H1 (cell line): ENCODE measurements around the gene KRT10. TPM values are rescaled to one million over a fixed set of nuclear protein-coding genes. Genes with fewer than 3 reads are reported as not detected.

Experiments
- CTCF ChIA-PET: fragments of 300-600 bp; sonication (Branson Sonifier 250); formaldehyde crosslinking; loops from one replicate; lab custom pipeline; 2021; ENCODE audit not compliant: partially characterized antibody; lab: Charles Lee
- POLR2A ChIA-PET: fragments of 300-600 bp; sonication (Branson Sonifier 250); formaldehyde crosslinking; loops from one replicate; lab custom pipeline; 2021; ENCODE audit warnings: inconsistent platforms; ENCODE audit not compliant: partially characterized antibody; lab: Charles Lee
- DNase-seq, 2 experiments: peaks; one replicate each; pipeline versions ENCODE4 v3.0.0 to v3.0.0-alpha.2; 2010 to 2022; ENCODE audit warnings: low spot score in 2 of 2, low read depth in 1 of 2, mixed read lengths in 1 of 2
- FAIRE-seq: peaks from 2 replicates; lab custom pipeline; 2011; peaks lifted over from hg19 to GRCh38; lab: Jason Lieb, UNC
- H2AFZ ChIP-seq: 2 replicates; pipeline ENCODE4 v1.8.1; 2012; ENCODE audit warnings: low read length, inconsistent platforms
- H2AK5ac ChIP-seq: 2 replicates; pipeline ENCODE4 v1.6.1; 2013; ENCODE audit warnings: low read depth, low read length
- H2BK120ac ChIP-seq: replicated peaks from 2 replicates; pipeline ENCODE3; 2013; ENCODE audit warnings: low read depth, low read length, inconsistent platforms
- H2BK12ac ChIP-seq: 2 replicates; pipeline ENCODE4 v1.6.1; 2013; ENCODE audit warnings: low read depth, low read length
- H2BK15ac ChIP-seq: 2 replicates; pipeline ENCODE4 v1.6.1; 2013; ENCODE audit warnings: low read length
- H2BK20ac ChIP-seq: 2 replicates; pipeline ENCODE4 v1.6.1; 2013; ENCODE audit warnings: low read length
- H2BK5ac ChIP-seq: 2 replicates; pipeline ENCODE4 v1.6.1; 2013; ENCODE audit warnings: low read depth, low read length
- H3K14ac ChIP-seq: 2 replicates; pipeline ENCODE4 v1.6.1; 2013; ENCODE audit warnings: inconsistent platforms; ENCODE audit not compliant: insufficient read length
- H3K18ac ChIP-seq: 2 replicates; pipeline ENCODE4 v1.6.1; 2013; ENCODE audit warnings: low read length; ENCODE audit errors: extremely low read depth
- H3K23ac ChIP-seq: 2 replicates; pipeline ENCODE4 v1.6.1; 2013; ENCODE audit warnings: inconsistent platforms; ENCODE audit not compliant: insufficient read length
- H3K23me2 ChIP-seq: 2 replicates; pipeline ENCODE4 v1.6.1; 2013; ENCODE audit warnings: low read depth, low read length
- H3K27ac ChIP-seq: 2 replicates; pipeline ENCODE4 v1.6.1; 2011; ENCODE audit warnings: low read depth, low read length, inconsistent platforms
- H3K27me3 ChIP-seq, 4 experiments: replicated peaks in 1 of 4; 1 replicate in 1 of 4; 2 replicates in 3 of 4; pipeline versions ENCODE4 v1.6.1 to v1.8.1; 2011 to 2013; ENCODE audit warnings: low read length in 3 of 4, mild to moderate bottlenecking in 3 of 4, inconsistent platforms in 2 of 4, mixed read lengths in 2 of 4, moderate library complexity in 1 of 4; ENCODE audit not compliant: control insufficient read depth in 3 of 4, insufficient read depth in 3 of 4; ENCODE audit errors: extremely low read depth in 1 of 4
- H3K36me3 ChIP-seq, 4 experiments: 2 replicates each; pipeline versions ENCODE4 v1.6.1 to v1.8.1; 2011 to 2013; ENCODE audit warnings: mild to moderate bottlenecking in 4 of 4, low read length in 3 of 4, moderate library complexity in 2 of 4, control low read depth in 1 of 4, inconsistent platforms in 1 of 4; ENCODE audit not compliant: insufficient read depth in 4 of 4, control insufficient read depth in 2 of 4
- H3K4ac ChIP-seq: replicated peaks from 2 replicates; pipeline ENCODE3; 2013; ENCODE audit warnings: low read length, low read depth, mixed read lengths, inconsistent platforms; ENCODE audit not compliant: insufficient read length
- H3K4me1 ChIP-seq, 4 experiments: replicated peaks in 1 of 4; 1 replicate in 1 of 4; 2 replicates in 3 of 4; pipeline versions ENCODE4 v1.6.1 to v1.8.1; 2011 to 2013; ENCODE audit warnings: low read length in 3 of 4, inconsistent platforms in 2 of 4, mixed read lengths in 1 of 4; ENCODE audit not compliant: insufficient read depth in 4 of 4, control insufficient read depth in 3 of 4
- H3K4me2 ChIP-seq, 2 experiments: 2 replicates each; pipeline versions ENCODE4 v1.6.1 to v1.8.1; 2011 to 2013; ENCODE audit warnings: low read depth in 2 of 2, low read length in 2 of 2, control low read depth in 1 of 2, inconsistent platforms in 1 of 2, mild to moderate bottlenecking in 1 of 2; ENCODE audit not compliant: insufficient read depth in 1 of 2
- H3K4me3 ChIP-seq, 4 experiments: fragments of 200-600, 300-600 bp in 1 of 4; sonication (generic), shearing (Covaris generic), sonication (Bioruptor Twin) in 1 of 4; 2 replicates each; pipeline versions ENCODE4 v1.5.1 to v1.8.1; 2011 to 2016; ENCODE audit warnings: low read length in 4 of 4, low read depth in 3 of 4, control low read depth in 2 of 4, inconsistent platforms in 2 of 4, mild to moderate bottlenecking in 2 of 4, mixed read lengths in 1 of 4, moderate library complexity in 1 of 4; ENCODE audit not compliant: insufficient read depth in 2 of 4; ENCODE audit errors: extremely low read depth in 1 of 4
- H3K56ac ChIP-seq: replicated peaks from 2 replicates; pipeline ENCODE3; 2013; ENCODE audit warnings: low read depth, mild to moderate bottlenecking, mixed read lengths, low read length, inconsistent platforms; ENCODE audit not compliant: insufficient read length
- H3K79me1 ChIP-seq: 2 replicates; pipeline ENCODE4 v1.6.1; 2013; ENCODE audit warnings: low read depth, low read length, control low read depth
- H3K79me2 ChIP-seq, 2 experiments: 2 replicates each; pipeline versions ENCODE4 v1.6.1 to v1.8.1; 2012 to 2013; ENCODE audit warnings: low read length in 2 of 2, mild to moderate bottlenecking in 2 of 2, inconsistent platforms in 1 of 2; ENCODE audit not compliant: insufficient read depth in 2 of 2, control insufficient read depth in 1 of 2
- H3K9ac ChIP-seq, 4 experiments: replicated peaks in 1 of 4; 1 replicate in 1 of 4; 2 replicates in 3 of 4; pipeline versions ENCODE4 v1.6.1 to v1.8.1; 2011 to 2013; ENCODE audit warnings: low read depth in 3 of 4, low read length in 3 of 4, control low read depth in 2 of 4, mild to moderate bottlenecking in 2 of 4, moderate library complexity in 2 of 4, inconsistent platforms in 1 of 4; ENCODE audit errors: extremely low read depth in 1 of 4
- H3K9me3 ChIP-seq, 2 experiments: 2 replicates each; pipeline versions ENCODE4 v1.6.1 to v1.8.1; 2012 to 2013; ENCODE audit warnings: mild to moderate bottlenecking in 2 of 2, moderate library complexity in 2 of 2, control low read depth in 1 of 2, inconsistent platforms in 1 of 2, low read depth in 1 of 2, low read length in 1 of 2, mixed read lengths in 1 of 2; ENCODE audit not compliant: insufficient read depth in 2 of 2
- H4K20me1 ChIP-seq, 2 experiments: replicated peaks in 1 of 2; 2 replicates each; pipeline versions ENCODE3 to v1.8.1; 2011 to 2013; ENCODE audit warnings: inconsistent platforms in 2 of 2, low read length in 2 of 2, mild to moderate bottlenecking in 1 of 2; ENCODE audit not compliant: insufficient read depth in 2 of 2, control insufficient read depth in 1 of 2
- H4K5ac ChIP-seq: 2 replicates; pipeline ENCODE4 v1.6.1; 2013; ENCODE audit warnings: low read length, low read depth, mixed read lengths, inconsistent platforms; ENCODE audit not compliant: insufficient read length
- H4K8ac ChIP-seq: 2 replicates; pipeline ENCODE4 v1.8.0; 2013; ENCODE audit warnings: mild to moderate bottlenecking, moderate library complexity, low read length, inconsistent platforms; ENCODE audit not compliant: insufficient read depth; ENCODE audit errors: extremely low read depth
- H4K91ac ChIP-seq: replicated peaks from 2 replicates; pipeline ENCODE3; 2013; ENCODE audit warnings: low read length, mixed read lengths, inconsistent platforms; ENCODE audit not compliant: insufficient read length
- CTBP2 ChIP-seq: IDR thresholded peaks from 2 replicates; pipeline ENCODE4 v1.7.0; 2011; ENCODE audit warnings: borderline replicate concordance, mild to moderate bottlenecking, moderate library complexity, mixed read lengths, low read length; ENCODE audit not compliant: insufficient read depth, insufficient read length
- EZH2 ChIP-seq: fragments of 200-600 bp; sonication (generic); IDR thresholded peaks from 2 replicates; pipeline ENCODE4 v1.7.1; 2012; ENCODE audit warnings: low read depth, mild to moderate bottlenecking, moderate library complexity, low read length, inconsistent platforms; ENCODE audit not compliant: severe bottlenecking
- KDM4A ChIP-seq: IDR thresholded peaks from one replicate; pipeline ENCODE4 v1.7.1; 2012; ENCODE audit warnings: low read depth, mild to moderate bottlenecking, moderate library complexity, low read length, inconsistent platforms; ENCODE audit not compliant: severe bottlenecking
- RNF2 ChIP-seq: fragments of 200-900, 300-1000 bp; sonication (generic); IDR thresholded peaks from 2 replicates; pipeline ENCODE4 v1.7.1; 2016; ENCODE audit warnings: borderline replicate concordance, low read depth, mild to moderate bottlenecking, antibody characterized with exemption, low read length; ENCODE audit not compliant: poor library complexity, severe bottlenecking; ENCODE audit errors: missing control alignments
- SIX5 ChIP-seq: IDR thresholded peaks from 2 replicates; pipeline ENCODE4 v1.6.1; 2011; ENCODE audit warnings: mild to moderate bottlenecking, low read depth, low read length
- TBP ChIP-seq: IDR thresholded peaks from 2 replicates; pipeline ENCODE4 v1.6.1; 2011; ENCODE audit warnings: low read depth, low read length, improper control_type of control experiment
- WGBS, 2 experiments: shearing (Covaris generic) in 1 of 2; methylation state at CpG; one replicate each; pipeline versions ENCODE4 v1.1.6 to v1.1.7; 2013 to 2015; ENCODE audit warnings: low lambda C conversion rate in 2 of 2, mixed read lengths in 2 of 2, inconsistent platforms in 1 of 2, low coverage in 1 of 2, missing lambda C conversion rate in 1 of 2; ENCODE audit not compliant: insufficient replicate concordance in 2 of 2, insufficient coverage in 1 of 2, insufficient read length in 1 of 2; ENCODE audit errors: extremely low coverage in 1 of 2, missing lambda C conversion rate in 1 of 2; 5-methylcytosine and 5-hydroxymethylcytosine counted together
- polyA plus RNA-seq, 7 experiments: library from polyadenylated mRNA; depleted of rRNA in 3 of 7; stranded (reverse) in 5 of 7; unstranded in 2 of 7; fragments of >200 nt in 5 of 7; fragments of 200-250 nt in 2 of 7; gene quantifications; 1 replicate in 5 of 7; 2 replicates in 1 of 7; 4 replicates in 1 of 7; pipeline versions ENCODE4 v1.2.1 to v1.2.3, GENCODE V29; 2011 to 2013; ENCODE audit warnings: missing spikeins in 2 of 7, mixed read lengths in 2 of 7
- total RNA-seq: library from RNA; stranded (reverse); fragmentation: NEBNext Ultra II Directional; extraction: Animal tissue kit (Norgen Biotek cat#: 25700); gene quantifications from 2 replicates; pipeline ENCODE4 v1.2.1, GENCODE V29; 2021

The KRT10 gene
- total and polyA plus RNA-seq, 2 of the 8 experiments (the other 6 are each of a cell fraction or from before 2014, with no cell fraction given): 3.5 to 39.4 TPM

- Histone ChIP-seq H2AK5ac (no peak overlapping the region), H3K27me3 (no peaks in the 10 kb centered on the region; a peak in 2 of 7 replicates), H3K79me1 (no peaks in the 10 kb centered on the region), H3K23ac (no peak overlapping the region), H2AFZ (no peak overlapping the region), H4K91ac (no peak overlapping the region), H2BK5ac (no peak overlapping the region), H2BK120ac (no peak overlapping the region), H2BK12ac (no peak overlapping the region), H3K4me1 (no peaks in the 10 kb centered on the region), H2BK20ac (no peak overlapping the region), H3K27ac (no peak overlapping the region), H4K20me1 (no peaks in the 10 kb centered on the region), H3K4me2 (no peak overlapping the region), H3K4me3 (no peak overlapping the region), H3K4ac (no peak overlapping the region), H3K36me3 (peaks cover 0 to 5% (median 4%) of the 10 kb centered on the region in 4 experiments; a peak in 2 of 8 replicates), H4K8ac (no peak overlapping the region), H4K5ac (no peak overlapping the region), H3K56ac (no peak overlapping the region), H3K23me2 (no peaks in the 10 kb centered on the region), H3K79me2 (no peaks in the 10 kb centered on the region), H3K18ac (no peak overlapping the region), H3K9me3 (no peaks in the 10 kb centered on the region), H3K9ac (no peak overlapping the region), H2BK15ac (no peak overlapping the region), H3K14ac (no peak overlapping the region)
- POLR2A ChIA-PET: no interaction called here
- CTCF ChIA-PET: interaction anchor here (0.6 to 1.3 kb wide), 3 partner anchors 9 to 89 kb away, joined by 3 to 6 read pairs (median 3); no protein-coding TSS in a partner anchor
- FAIRE-seq: no peak
- no peak for TF ChIP-seq RNF2
- no peak for TF ChIP-seq EZH2
- TF ChIP-seq SIX5: no peak
- no peak for TF ChIP-seq TBP
- TF ChIP-seq CTBP2: no peak
- no peak for TF ChIP-seq KDM4A
- WGBS, 2 experiments: 83% methylated on average over 3 of the region's 3 CpGs; no CpG with 5 or more reads in 1 of the 2 experiments
- DNase-seq: no peak
Measured at GRCh38 chr17:40812639-40813038, 9.8 kb downstream of the KRT10 start.
